Uterus (tissue), 4 donors: ENCODE results near the gene FBP1. TPM values are rescaled to one million over a fixed set of nuclear protein-coding genes. Genes with fewer than 3 reads are reported as not detected.

Source experiments
- DNase-seq, 2 donors: peaks; one replicate each; pipeline ENCODE4 v3.0.0-alpha.2; 2019 to 2020
- H3K27ac ChIP-seq, 2 donors: fragments of 200-600 bp; sonication (generic); 1 replicate in 1 of 2; 2 replicates in 1 of 2; pipeline ENCODE4 v1.5.1; 2016 to 2018
- H3K27me3 ChIP-seq, 2 donors: fragments of 200-600 bp; sonication (generic); one replicate each; pipeline ENCODE4 v1.5.1; 2018 to 2019; ENCODE audit warnings: control low read depth in 1 of 2
- H3K36me3 ChIP-seq, 2 donors: fragments of 200-600 bp; sonication (generic); one replicate each; pipeline ENCODE4 v1.5.1; 2019; ENCODE audit warnings: control low read depth in 1 of 2
- H3K4me1 ChIP-seq, 2 donors: fragments of 200-600 bp; sonication (generic); one replicate each; pipeline ENCODE4 v1.5.1; 2018 to 2019; ENCODE audit warnings: control low read depth in 1 of 2
- H3K4me3 ChIP-seq, 2 donors: fragments of 200-600 bp; sonication (generic); 1 replicate in 1 of 2; 2 replicates in 1 of 2; pipeline ENCODE4 v1.5.1; 2018 to 2019; ENCODE audit warnings: mild to moderate bottlenecking in 1 of 2
- H3K9me3 ChIP-seq, 2 donors: fragments of 200-600 bp; sonication (generic); one replicate each; pipeline ENCODE4 v1.5.1; 2019; ENCODE audit warnings: control low read depth in 1 of 2
- POLR2A ChIP-seq, 2 donors: fragments of 450-650 bp; IDR thresholded peaks; one replicate each; pipeline ENCODE4 v1.6.1; 2016; ENCODE audit warnings: antibody characterized with exemption in 2 of 2, mild to moderate bottlenecking in 1 of 2, moderate library complexity in 1 of 2
- intact Hi-C: fragments of 100-400 bp; cut with DNase I; formaldehyde crosslinking; loops from one replicate; pipeline ENCODE4 v1.15.1; 2023; ENCODE audit warnings: low total_unique reads
- total RNA-seq, 4 donors: library from RNA; depleted of rRNA in 3 of 4; stranded (reverse); fragments of >200 nt in 3 of 4; gene quantifications; one replicate each; pipeline versions ENCODE4 v1.1.0 to v1.2.4, GENCODE V29; 2014 to 2023
- TF ChIP-seq, protein P1 (sequence below), 4 experiments: fragments of 200-600 bp in 2 of 4; fragments of 450-650 bp in 2 of 4; sonication (generic) in 2 of 4; IDR thresholded peaks; one replicate each; pipeline ENCODE4 v1.5.1; 2016 to 2019; ENCODE audit warnings: antibody characterized with exemption in 4 of 4, mild to moderate bottlenecking in 2 of 4, moderate library complexity in 1 of 4
- donor health status: DM: yes; HTN: yes; CAD: no.

The FBP1 gene
- total RNA-seq, 4 donors from 2014 or later: 0.29 to 2.6 (median 0.90) TPM; not detected in 1

DNA sequence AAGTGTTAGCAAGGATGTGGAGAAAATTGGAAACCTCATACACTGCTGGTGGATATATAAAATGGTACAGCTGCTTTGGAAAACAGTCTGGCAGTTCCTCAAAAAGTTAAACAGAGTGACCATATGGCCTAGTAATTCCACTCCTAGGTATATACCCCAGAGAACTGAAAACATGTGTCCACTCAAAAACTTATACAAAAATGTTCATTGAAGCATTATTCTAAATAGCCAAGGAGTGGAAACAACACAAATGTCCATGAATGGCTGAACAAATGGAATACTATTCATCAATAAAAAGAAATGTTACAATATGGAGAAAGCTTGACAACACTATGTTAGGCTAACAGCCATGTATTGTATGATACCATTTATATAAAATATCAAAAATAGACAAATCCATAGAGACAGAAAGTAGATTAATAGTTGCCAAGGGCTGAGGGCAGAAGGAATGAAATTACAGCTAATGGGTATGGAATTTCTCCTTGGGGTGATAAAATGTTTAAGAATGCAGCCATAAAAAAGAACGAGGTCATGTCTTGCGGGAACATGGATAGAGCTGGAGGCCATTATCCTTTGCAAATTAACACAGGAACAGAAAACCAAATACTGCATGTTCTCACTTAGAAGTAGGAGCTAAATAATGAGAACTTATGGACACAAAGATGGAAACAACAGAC, 33.6 kb upstream of the FBP1 start:
- H3K27ac ChIP-seq: no peak overlapping the region
- intact Hi-C loops: no loop called here

DNA sequence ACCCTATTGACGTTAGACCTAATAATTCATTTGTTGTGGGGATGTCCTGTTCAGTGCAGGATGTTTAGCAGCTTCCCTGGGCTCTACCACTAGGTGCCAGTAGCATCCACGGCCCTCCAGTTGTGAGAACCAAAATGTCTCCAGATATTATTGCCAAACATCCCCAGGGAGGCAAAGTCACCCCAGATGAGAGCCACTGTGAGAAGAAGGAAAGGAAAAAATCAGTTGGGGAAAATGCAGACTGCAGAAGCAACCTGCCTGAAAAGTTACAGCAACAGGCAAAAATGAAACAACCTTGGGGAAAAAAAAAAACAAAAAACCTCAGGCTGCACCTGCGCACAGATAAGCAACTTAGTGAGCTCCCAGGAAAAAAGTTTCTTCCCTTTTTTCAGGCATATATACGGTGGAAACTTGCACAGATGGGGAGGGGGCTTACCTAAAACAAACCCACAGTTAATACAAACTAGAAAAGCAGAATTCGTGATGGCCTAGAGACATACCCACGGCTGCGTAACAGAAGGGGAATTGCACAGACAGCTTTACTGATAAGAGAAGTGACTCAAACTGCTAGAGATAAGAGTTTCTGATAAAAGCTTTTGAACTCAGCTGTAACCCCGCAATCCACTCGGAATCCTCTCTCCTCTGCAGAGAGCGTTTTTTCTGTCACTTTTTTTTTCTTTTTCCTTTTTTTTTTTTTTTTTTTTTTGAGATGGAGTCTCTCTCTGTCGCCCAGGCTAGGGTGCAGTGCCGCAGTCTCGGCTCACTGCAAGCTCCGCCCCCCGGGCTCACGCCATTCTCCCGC, 29.8 kb upstream of the FBP1 start:
- H3K36me3 ChIP-seq: no peaks in the 10 kb centered on the region
- H3K27ac ChIP-seq: no peak overlapping the region
- H3K4me3 ChIP-seq: no peak overlapping the region
- DNase-seq: peak; percentile 59 to 67
- intact Hi-C loops: no loop called here
- no peaks in the 10 kb centered on the region for H3K27me3 ChIP-seq
- no peaks in the 10 kb centered on the region for H3K4me1 ChIP-seq
- H3K9me3 ChIP-seq: no peaks in the 10 kb centered on the region
- no peak for TF ChIP-seq POLR2A (IDR thresholded peaks at IDR 0.05)
- TF ChIP-seq, protein P1, sequence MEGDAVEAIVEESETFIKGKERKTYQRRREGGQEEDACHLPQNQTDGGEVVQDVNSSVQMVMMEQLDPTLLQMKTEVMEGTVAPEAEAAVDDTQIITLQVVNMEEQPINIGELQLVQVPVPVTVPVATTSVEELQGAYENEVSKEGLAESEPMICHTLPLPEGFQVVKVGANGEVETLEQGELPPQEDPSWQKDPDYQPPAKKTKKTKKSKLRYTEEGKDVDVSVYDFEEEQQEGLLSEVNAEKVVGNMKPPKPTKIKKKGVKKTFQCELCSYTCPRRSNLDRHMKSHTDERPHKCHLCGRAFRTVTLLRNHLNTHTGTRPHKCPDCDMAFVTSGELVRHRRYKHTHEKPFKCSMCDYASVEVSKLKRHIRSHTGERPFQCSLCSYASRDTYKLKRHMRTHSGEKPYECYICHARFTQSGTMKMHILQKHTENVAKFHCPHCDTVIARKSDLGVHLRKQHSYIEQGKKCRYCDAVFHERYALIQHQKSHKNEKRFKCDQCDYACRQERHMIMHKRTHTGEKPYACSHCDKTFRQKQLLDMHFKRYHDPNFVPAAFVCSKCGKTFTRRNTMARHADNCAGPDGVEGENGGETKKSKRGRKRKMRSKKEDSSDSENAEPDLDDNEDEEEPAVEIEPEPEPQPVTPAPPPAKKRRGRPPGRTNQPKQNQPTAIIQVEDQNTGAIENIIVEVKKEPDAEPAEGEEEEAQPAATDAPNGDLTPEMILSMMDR (IDR thresholded peaks at IDR 0.05): peak; percentile 60 to 80 (median 74)

More for the DNA sequence above, 33.6 kb upstream of the FBP1 start:
- no peak for DNase-seq
- TF ChIP-seq, protein P1 (IDR thresholded peaks at IDR 0.05): no peak
- TF ChIP-seq POLR2A (IDR thresholded peaks at IDR 0.05): no peak
- no peaks in the 10 kb centered on the region for H3K27me3 ChIP-seq
- peaks cover 0 to 8% of the 10 kb centered on the region in 2 donors for H3K4me1 ChIP-seq
- H3K4me3 ChIP-seq: no peak overlapping the region
- no peaks in the 10 kb centered on the region for H3K36me3 ChIP-seq
- no peaks in the 10 kb centered on the region for H3K9me3 ChIP-seq

DNA sequence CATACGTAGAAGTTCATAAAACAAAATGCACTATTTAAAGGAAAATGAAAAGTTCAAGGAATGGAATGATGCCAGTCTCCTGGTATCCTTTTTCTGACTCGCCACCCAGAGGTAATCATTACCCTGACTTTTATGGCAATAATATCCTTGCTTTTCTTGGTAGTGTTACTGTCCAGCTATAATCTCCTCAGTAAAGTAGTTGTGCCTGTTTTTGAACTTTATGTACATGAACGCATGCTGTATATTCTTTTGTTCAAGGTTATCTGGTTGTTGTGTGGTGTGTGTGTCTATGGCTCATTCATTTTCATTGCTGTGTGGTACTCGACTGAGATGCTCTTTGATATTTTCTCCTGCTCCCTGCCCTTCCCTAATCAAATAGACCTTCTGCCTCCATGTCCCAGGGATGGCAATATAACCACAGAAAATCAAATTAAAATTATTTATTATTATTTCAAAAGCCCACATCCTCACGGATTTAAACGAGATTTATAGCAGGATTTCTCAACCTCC, 29.2 kb upstream of the FBP1 start:
- H3K4me1 ChIP-seq: no peaks in the 10 kb centered on the region
- TF ChIP-seq, protein P1 (IDR thresholded peaks at IDR 0.05): no peak
- TF ChIP-seq POLR2A (IDR thresholded peaks at IDR 0.05): no peak
- intact Hi-C loops: no loop called here
- H3K4me3 ChIP-seq: no peak overlapping the region
- H3K36me3 ChIP-seq: no peaks in the 10 kb centered on the region
- no peak overlapping the region for H3K27ac ChIP-seq
- H3K27me3 ChIP-seq: no peaks in the 10 kb centered on the region
- DNase-seq: no peak
- H3K9me3 ChIP-seq: no peaks in the 10 kb centered on the region

DNA sequence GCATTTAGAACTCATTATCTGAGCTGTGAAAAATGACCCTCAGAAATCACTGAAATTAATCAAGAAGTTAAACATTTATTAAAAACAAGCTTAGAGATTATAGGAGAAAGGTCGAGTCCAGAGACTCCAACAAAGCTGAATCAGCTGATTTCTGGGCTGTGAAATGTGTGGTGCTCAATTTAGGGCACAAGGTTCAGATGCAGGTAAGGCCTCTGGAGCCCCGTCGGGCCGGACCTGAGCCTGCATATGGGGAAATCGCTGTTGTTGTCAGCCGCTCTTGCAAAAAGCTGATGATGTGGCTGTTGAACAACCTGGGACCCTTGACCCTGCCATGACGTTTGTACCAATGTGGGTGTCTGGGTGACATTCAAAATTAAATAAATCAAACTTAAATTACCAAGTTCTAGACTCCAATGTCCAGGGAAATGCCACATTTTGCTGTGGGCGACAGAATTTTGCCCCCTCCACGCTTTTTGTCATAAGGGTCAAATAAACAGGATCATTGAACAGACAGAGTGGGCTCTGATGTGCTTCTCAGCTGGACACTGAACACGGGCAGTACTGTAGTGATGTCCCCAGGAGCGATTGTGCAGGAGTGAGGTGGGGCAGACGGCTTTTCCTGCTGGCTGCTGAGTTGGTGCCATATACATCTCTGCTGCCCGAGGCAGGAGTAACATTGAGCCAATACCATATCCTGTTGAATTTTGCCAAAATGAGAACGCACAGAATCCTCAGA, 27.2 kb upstream of the FBP1 start:
- intact Hi-C loops: no loop called here
- H3K27ac ChIP-seq: no peak overlapping the region
- no peak for DNase-seq

More for the DNA sequence above, 27.2 kb upstream of the FBP1 start:
- Histone ChIP-seq H3K4me3 (no peak overlapping the region), H3K4me1 (no peaks in the 10 kb centered on the region), H3K9me3 (no peaks in the 10 kb centered on the region), H3K36me3 (no peaks in the 10 kb centered on the region), H3K27me3 (no peaks in the 10 kb centered on the region)
- no peak for TF ChIP-seq POLR2A (IDR thresholded peaks at IDR 0.05)
- TF ChIP-seq, protein P1 (IDR thresholded peaks at IDR 0.05): no peak
